OCI-LY1 (cell line): Measurements from ENCODE around the gene ETV7.

Source experiments
- H2AFZ ChIP-seq: fragments of 200-600 bp; sonication (generic), shearing (Covaris generic); 2 replicates; pipeline ENCODE4 v1.6.0; 2014; ENCODE audit warnings: antibody characterized with exemption, mild to moderate bottlenecking, low read length
- H3F3A ChIP-seq: fragments of 200-600 bp; sonication (generic), shearing (Covaris generic); 2 replicates; pipeline ENCODE4 v1.6.0; 2014; ENCODE audit warnings: mild to moderate bottlenecking, antibody characterized with exemption, low read length, moderate library complexity; ENCODE audit not compliant: insufficient read depth
- H3K27ac ChIP-seq: fragments of 200-600 bp; sonication (generic); 2 replicates; pipeline ENCODE4 v1.5.1; 2014; ENCODE audit warnings: low read length, mixed run types, mild to moderate bottlenecking, low read depth; ENCODE audit not compliant: poor library complexity, severe bottlenecking
- H3K27me3 ChIP-seq: fragments of 200-600 bp; sonication (generic); 2 replicates; pipeline ENCODE4 v1.6.0; 2014; ENCODE audit warnings: antibody characterized with exemption, mild to moderate bottlenecking, low read length, moderate library complexity; ENCODE audit not compliant: insufficient read depth
- H3K36me3 ChIP-seq: fragments of 200-600 bp; sonication (generic); 2 replicates; pipeline ENCODE4 v1.6.1; 2014; ENCODE audit warnings: mild to moderate bottlenecking, antibody characterized with exemption, low read length, moderate library complexity, mixed read lengths; ENCODE audit not compliant: insufficient read depth
- H3K4me1 ChIP-seq: fragments of 200-600 bp; sonication (generic); 2 replicates; pipeline ENCODE4 v1.5.1; 2014; ENCODE audit warnings: mild to moderate bottlenecking, low read length, moderate library complexity; ENCODE audit not compliant: insufficient read depth, severe bottlenecking
- H3K4me2 ChIP-seq: fragments of 200-600 bp; sonication (generic), shearing (Covaris generic); 2 replicates; pipeline ENCODE4 v1.6.1; 2014; ENCODE audit warnings: low read length
- H3K4me3 ChIP-seq: fragments of 200-600 bp; sonication (generic); 2 replicates; pipeline ENCODE4 v1.5.1; 2014; ENCODE audit warnings: low read length, low read depth, mild to moderate bottlenecking, mixed read lengths; ENCODE audit not compliant: poor library complexity, severe bottlenecking
- H3K79me2 ChIP-seq: fragments of 200-600 bp; shearing (Covaris generic); 2 replicates; pipeline ENCODE4 v1.6.1; 2016; ENCODE audit warnings: mixed run types, low read length, mixed read lengths; ENCODE audit not compliant: insufficient read depth
- H3K9ac ChIP-seq: fragments of 200-600 bp; sonication (generic), shearing (Covaris generic); 2 replicates; pipeline ENCODE4 v1.6.1; 2014; ENCODE audit warnings: mild to moderate bottlenecking, low read length, mixed read lengths
- H3K9me2 ChIP-seq: fragments of 200-600 bp; sonication (generic), shearing (Covaris generic); 2 replicates; pipeline ENCODE4 v1.6.1; 2014; ENCODE audit warnings: low read depth, mild to moderate bottlenecking, low read length, mixed read lengths
- H3K9me3 ChIP-seq: fragments of 200-600 bp; shearing (Covaris generic); 2 replicates; pipeline ENCODE4 v1.6.1; 2014; ENCODE audit warnings: low read length, mixed read lengths
- H4K20me1 ChIP-seq: fragments of 200-600 bp; sonication (generic), shearing (Covaris generic); 2 replicates; pipeline ENCODE4 v1.6.0; 2016; ENCODE audit warnings: mild to moderate bottlenecking, low read length; ENCODE audit not compliant: insufficient read depth
- EZH2 ChIP-seq: fragments of 200-600 bp; sonication (generic), shearing (Covaris generic); IDR thresholded peaks from 2 replicates; pipeline ENCODE4 v1.8.0; 2017; ENCODE audit warnings: borderline replicate concordance, mixed run types, mild to moderate bottlenecking, antibody characterized with exemption, low read length, moderate library complexity, mixed read lengths
- TF ChIP-seq, protein P1 (sequence below): fragments of 200-600 bp; sonication (generic), shearing (Covaris generic); IDR thresholded peaks from 2 replicates; pipeline ENCODE4 v1.5.1; 2017; ENCODE audit warnings: mild to moderate bottlenecking, antibody characterized with exemption, low read length, moderate library complexity, mixed read lengths

The ETV7 gene

DNA sequence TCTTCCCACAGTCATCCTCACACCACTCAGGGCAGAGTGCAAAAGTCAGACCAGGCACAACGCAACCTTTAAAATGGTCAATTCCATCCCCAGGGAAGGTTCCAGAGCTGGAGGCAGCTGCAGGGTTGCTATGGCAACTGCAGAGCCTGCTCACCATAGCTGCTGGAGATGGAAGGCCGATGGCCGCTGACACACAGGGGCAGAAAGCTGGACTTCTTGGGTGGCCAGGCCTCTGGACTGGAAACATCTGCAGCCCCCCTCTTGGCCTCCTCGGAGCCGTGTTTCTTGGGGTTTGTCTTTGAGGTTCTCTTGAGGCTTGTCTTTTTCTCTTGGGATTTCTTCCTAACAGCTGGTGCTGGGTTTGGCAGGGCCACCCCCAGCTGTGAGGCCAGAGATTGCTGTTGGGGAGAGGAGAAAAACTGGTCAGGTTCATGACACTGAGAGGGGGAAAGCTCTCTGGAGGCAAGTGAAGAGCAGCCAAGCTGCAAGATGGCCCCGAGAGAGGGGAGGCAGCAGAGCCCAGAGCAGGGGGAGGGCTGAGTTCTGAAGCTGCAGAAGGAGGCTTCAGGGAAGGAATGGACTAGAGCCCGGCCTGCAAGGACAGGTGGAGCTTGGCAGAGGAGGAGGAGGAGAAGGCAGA is 61.0 kb downstream of the ETV7 start:
- Histone ChIP-seq H3K9me2 (no peaks in the 10 kb centered on the region), H3K4me3 (no peak overlapping the region), H4K20me1 (no peaks in the 10 kb centered on the region), H3K9ac (no peak overlapping the region), H3K4me1 (no peaks in the 10 kb centered on the region), H3K79me2 (no peaks in the 10 kb centered on the region), H3K9me3 (no peaks in the 10 kb centered on the region), H3K27ac (no peak overlapping the region), H3K36me3 (no peaks in the 10 kb centered on the region), H3F3A (no peaks in the 10 kb centered on the region), H2AFZ (no peak overlapping the region), H3K27me3 (peaks cover 18% of the 10 kb centered on the region), H3K4me2 (no peak overlapping the region)
- TF ChIP-seq EZH2, result no peak
- TF ChIP-seq, protein P1, sequence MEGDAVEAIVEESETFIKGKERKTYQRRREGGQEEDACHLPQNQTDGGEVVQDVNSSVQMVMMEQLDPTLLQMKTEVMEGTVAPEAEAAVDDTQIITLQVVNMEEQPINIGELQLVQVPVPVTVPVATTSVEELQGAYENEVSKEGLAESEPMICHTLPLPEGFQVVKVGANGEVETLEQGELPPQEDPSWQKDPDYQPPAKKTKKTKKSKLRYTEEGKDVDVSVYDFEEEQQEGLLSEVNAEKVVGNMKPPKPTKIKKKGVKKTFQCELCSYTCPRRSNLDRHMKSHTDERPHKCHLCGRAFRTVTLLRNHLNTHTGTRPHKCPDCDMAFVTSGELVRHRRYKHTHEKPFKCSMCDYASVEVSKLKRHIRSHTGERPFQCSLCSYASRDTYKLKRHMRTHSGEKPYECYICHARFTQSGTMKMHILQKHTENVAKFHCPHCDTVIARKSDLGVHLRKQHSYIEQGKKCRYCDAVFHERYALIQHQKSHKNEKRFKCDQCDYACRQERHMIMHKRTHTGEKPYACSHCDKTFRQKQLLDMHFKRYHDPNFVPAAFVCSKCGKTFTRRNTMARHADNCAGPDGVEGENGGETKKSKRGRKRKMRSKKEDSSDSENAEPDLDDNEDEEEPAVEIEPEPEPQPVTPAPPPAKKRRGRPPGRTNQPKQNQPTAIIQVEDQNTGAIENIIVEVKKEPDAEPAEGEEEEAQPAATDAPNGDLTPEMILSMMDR, result no peak

DNA sequence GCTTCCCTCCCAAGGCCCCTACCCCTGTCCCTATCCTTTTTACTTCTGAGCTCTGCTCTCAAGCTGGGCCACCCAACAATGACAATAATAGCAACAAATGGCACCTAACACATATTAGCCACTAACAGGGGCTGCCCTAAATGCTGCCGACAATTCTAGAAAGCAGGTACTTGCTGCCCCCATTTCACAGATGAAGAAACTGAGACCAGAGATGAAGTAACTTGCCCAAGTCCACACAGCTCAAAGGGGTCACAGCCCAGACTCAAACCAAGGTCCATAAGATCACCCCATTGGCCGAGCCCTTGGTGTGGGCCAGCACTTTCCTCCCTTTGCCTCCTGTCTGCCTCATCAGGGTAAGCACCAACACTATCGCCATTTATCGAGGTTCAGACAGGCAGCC is 62.8 kb downstream of the ETV7 start:
- no peaks in the 10 kb centered on the region for H3K79me2 ChIP-seq
- no peak overlapping the region for H3K9ac ChIP-seq
- TF ChIP-seq EZH2, result no peak
- H2AFZ ChIP-seq, result no peak overlapping the region
- H3K27me3 ChIP-seq, result 0 out of 2 replicates have a peak, but pooled peaks cover 14% of the 10 kb centered on the region
- no peak overlapping the region for H3K4me2 ChIP-seq
- no peaks in the 10 kb centered on the region for H3K36me3 ChIP-seq
- no peak overlapping the region for H3K4me3 ChIP-seq
- no peak overlapping the region for H3K27ac ChIP-seq
- H3K4me1 ChIP-seq, result no peaks in the 10 kb centered on the region
- no peaks in the 10 kb centered on the region for H4K20me1 ChIP-seq
- H3K9me2 ChIP-seq, result no peaks in the 10 kb centered on the region
- no peaks in the 10 kb centered on the region for H3K9me3 ChIP-seq
- H3F3A ChIP-seq, result no peaks in the 10 kb centered on the region

DNA sequence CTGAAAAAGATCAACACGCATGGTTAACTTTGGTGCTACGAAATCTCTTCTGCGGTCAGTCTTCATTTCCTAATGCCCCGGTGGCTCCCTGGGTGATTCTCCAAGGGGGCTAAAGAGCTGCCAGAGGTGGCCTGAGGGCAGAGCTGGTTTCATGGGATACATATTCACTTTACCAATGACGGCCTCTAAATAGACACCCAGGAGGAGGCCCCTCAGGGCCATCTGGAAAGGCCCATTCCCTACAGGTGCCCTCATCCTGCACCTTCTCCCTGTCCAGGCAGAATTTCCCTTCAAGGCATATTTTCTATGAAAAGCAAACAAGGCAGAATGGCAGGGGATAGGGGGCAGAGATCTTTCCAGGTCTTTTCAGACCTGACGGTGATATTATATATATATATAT is 63.3 kb downstream of the ETV7 start:
- Histone ChIP-seq H3K9me3 (no peaks in the 10 kb centered on the region), H2AFZ (no peak overlapping the region), H3K9ac (no peak overlapping the region), H3K4me1 (no peaks in the 10 kb centered on the region), H3K79me2 (no peaks in the 10 kb centered on the region), H4K20me1 (no peaks in the 10 kb centered on the region), H3K36me3 (no peaks in the 10 kb centered on the region), H3F3A (no peaks in the 10 kb centered on the region), H3K27me3 (0 out of 2 replicates have a peak, but pooled peaks cover 14% of the 10 kb centered on the region), H3K9me2 (no peaks in the 10 kb centered on the region), H3K27ac (no peak overlapping the region), H3K4me2 (no peak overlapping the region), H3K4me3 (no peak overlapping the region)
- TF ChIP-seq, protein P1, result no peak

DNA sequence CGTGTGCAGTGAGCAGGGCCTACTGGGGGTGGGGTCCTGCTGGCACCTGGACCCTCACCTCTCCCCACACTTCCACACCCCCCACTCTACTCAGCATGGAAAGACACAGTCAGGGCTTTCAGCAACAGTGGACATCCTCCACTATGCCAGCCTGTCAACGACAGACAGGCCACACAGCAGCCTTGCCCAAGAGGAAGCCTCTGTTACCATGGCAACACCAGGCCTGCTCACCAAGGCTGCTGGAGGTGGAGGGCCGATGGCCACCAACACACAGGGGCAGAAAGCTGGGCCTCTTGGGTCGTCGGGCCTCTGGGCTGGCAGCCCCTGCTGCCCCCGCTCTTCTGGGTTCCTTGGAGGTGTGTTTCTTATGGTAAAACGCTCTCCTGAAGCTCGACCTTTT is 64.4 kb downstream of the ETV7 start:
- H3K27me3 ChIP-seq, result 0 out of 2 replicates have a peak, but pooled peaks cover 14% of the 10 kb centered on the region
- TF ChIP-seq, protein P1, result no peak
- no peak for TF ChIP-seq EZH2
- no peaks in the 10 kb centered on the region for H3K4me1 ChIP-seq
- no peaks in the 10 kb centered on the region for H4K20me1 ChIP-seq
- no peak overlapping the region for H3K27ac ChIP-seq
- H3K79me2 ChIP-seq, result no peaks in the 10 kb centered on the region
- no peak overlapping the region for H3K9ac ChIP-seq
- H3F3A ChIP-seq, result no peaks in the 10 kb centered on the region
- no peaks in the 10 kb centered on the region for H3K9me3 ChIP-seq
- no peak overlapping the region for H3K4me3 ChIP-seq
- H3K4me2 ChIP-seq, result no peak overlapping the region
- H2AFZ ChIP-seq, result no peak overlapping the region
- H3K9me2 ChIP-seq, result no peaks in the 10 kb centered on the region
- H3K36me3 ChIP-seq, result no peaks in the 10 kb centered on the region
